RWPE1 (cell line): Measurements from ENCODE around the gene ALKBH4.

Source experiments
- CTCF ChIA-PET: fragments of 350-600 bp; sonication (Branson Sonifier 250); formaldehyde crosslinking; extraction: SDS; loops from one replicate; lab custom pipeline; 2021; lab: Yijun Ruan, JAX
- POLR2A ChIA-PET: fragments of 400-600 bp; formaldehyde crosslinking; extraction: SDS; loops from one replicate; lab custom pipeline; 2020; ENCODE audit warnings: antibody characterized with exemption; ENCODE audit not compliant: low non-redundant PET; lab: Yijun Ruan, JAX
- DNase-seq: peaks from one replicate; pipeline ENCODE4 v3.0.0; 2012; ENCODE audit warnings: low spot score
- H3K27ac ChIP-seq: fragments of 450-650 bp; 2 replicates; pipeline ENCODE4 v1.5.1; 2017
- TF ChIP-seq, protein P1 (sequence below): fragments of 450-650 bp; conservative IDR thresholded peaks from 2 replicates; pipeline ENCODE4 v1.5.1; 2017; ENCODE audit warnings: low read depth, mild to moderate bottlenecking

Gene ALKBH4

DNA sequence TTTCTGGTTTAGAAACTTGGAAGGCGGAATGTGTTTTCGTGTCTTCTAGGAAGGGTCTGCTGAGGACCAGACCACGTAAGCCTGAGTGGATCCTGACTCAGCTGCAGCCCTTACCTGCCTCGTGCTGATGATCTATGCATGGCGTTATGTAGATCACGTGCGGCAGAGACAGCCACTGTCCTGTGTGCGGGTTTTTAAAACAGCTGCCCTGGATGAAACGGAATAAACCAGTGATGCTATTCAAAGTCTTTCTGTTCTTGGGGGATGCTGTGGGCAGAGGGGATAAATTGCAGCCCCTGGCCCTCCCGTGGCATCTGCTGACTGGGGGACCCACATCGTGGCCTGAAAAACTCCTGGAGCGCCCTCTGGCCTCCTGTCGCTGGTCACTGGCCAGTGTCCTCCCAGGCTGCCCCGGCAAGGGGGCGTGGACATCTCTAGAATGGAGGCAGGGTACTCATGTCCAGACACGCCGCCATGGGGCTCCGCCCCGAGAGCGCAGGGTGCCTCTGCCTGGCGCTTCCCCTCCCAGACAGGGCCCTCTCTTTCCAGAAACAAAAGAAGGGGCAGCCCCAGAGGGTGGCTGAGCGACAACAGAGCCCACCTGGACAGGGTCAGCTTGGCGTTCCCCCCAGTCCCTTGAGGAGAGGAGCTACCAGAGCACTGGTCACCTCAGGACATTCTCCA is 13.2 kb downstream of the ALKBH4 start:
- POLR2A ChIA-PET = interaction anchor here (0.5 kb wide), 1 partner anchor 9 kb away, joined by 3 read pairs; no protein-coding TSS in a partner anchor
- CTCF ChIA-PET = interaction anchor here (0.7 to 1.4 kb wide), 2 partner anchors 11 to 17 kb away, joined by 3 to 4 read pairs; no protein-coding TSS in a partner anchor
- peak overlapping the region; percentile 56 for H3K27ac ChIP-seq
- DNase-seq = peak; percentile 77
- TF ChIP-seq, protein P1, sequence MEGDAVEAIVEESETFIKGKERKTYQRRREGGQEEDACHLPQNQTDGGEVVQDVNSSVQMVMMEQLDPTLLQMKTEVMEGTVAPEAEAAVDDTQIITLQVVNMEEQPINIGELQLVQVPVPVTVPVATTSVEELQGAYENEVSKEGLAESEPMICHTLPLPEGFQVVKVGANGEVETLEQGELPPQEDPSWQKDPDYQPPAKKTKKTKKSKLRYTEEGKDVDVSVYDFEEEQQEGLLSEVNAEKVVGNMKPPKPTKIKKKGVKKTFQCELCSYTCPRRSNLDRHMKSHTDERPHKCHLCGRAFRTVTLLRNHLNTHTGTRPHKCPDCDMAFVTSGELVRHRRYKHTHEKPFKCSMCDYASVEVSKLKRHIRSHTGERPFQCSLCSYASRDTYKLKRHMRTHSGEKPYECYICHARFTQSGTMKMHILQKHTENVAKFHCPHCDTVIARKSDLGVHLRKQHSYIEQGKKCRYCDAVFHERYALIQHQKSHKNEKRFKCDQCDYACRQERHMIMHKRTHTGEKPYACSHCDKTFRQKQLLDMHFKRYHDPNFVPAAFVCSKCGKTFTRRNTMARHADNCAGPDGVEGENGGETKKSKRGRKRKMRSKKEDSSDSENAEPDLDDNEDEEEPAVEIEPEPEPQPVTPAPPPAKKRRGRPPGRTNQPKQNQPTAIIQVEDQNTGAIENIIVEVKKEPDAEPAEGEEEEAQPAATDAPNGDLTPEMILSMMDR = no peak

GRCh38 chr7:102450242-102450641 is 14.4 kb downstream of the ALKBH4 start:
- ChIA-PET POLR2A (interaction anchor here (0.6 kb wide), 1 partner anchor 17 kb away, joined by 6 read pairs; no protein-coding TSS in a partner anchor), CTCF (interaction anchor here (0.6 to 0.7 kb wide), 3 partner anchors 13 to 51 kb away, joined by 4 to 8 read pairs (median 4); no protein-coding TSS in a partner anchor)
- no peak for DNase-seq
- TF ChIP-seq, protein P1 = no peak
- H3K27ac ChIP-seq = peak overlapping the region; percentile 56; the same call in 1 of the 2 replicates

DNA sequence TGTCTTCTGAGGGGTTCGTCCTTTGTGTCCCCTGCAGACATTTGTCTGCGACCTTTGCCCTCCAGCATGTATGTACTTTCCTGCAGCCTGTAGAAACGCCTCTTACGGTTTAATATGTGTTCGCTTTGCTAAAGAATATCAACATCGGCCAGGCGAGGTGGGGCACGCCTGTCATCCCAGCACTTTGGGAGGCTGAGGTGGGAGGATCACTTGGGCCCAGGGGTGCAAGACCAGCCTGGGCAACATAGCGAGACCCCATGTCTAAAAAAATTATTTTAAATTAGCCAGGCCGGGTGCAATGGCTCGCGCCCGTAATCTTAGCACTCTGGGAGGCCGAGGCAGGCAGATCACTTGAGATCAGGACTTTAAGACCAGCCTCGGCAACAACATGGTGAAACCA is 15.5 kb downstream of the ALKBH4 start:
- ChIA-PET POLR2A (no interaction called here), CTCF (no interaction called here)

DNA sequence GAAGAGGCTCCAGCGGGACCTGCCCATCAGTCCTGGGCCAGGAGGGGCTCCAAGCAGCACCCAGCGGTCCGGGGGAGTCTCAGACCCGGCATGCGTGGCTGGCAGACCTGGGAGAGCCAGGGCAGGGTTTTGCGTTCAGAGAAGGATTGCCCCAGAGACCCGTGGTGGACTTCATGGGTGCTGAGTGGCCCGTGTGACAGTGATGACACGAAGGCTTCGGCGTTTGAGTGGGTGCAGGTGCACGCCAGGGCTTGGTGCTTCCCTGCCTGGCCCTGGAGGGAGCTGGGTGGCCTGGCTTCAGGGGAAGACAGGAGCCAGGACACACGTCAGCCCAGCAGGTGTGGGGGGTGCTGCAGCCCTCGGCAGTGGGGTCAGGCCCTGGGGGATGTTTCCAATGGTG is 17.4 kb downstream of the ALKBH4 start:
- CTCF ChIA-PET = no interaction called here
- no peak for DNase-seq
- H3K27ac ChIP-seq = no peak overlapping the region
- TF ChIP-seq, protein P1 = no peak
- POLR2A ChIA-PET = no interaction called here

More for the DNA sequence above, 15.5 kb downstream of the ALKBH4 start:
- no peak for DNase-seq
- TF ChIP-seq, protein P1 = no peak
- no peak overlapping the region for H3K27ac ChIP-seq

GRCh38 chr7:102446387-102447156 is 18.1 kb downstream of the ALKBH4 start:
- CTCF ChIA-PET = no interaction called here

GRCh38 chr7:102445674-102446071 is 19.0 kb downstream of the ALKBH4 start:
- POLR2A ChIA-PET = no interaction called here
- CTCF ChIA-PET = no interaction called here
- TF ChIP-seq, protein P1 = no peak
- DNase-seq = no peak
- peak overlapping the region; percentile 25; the same call in 1 of the 2 replicates for H3K27ac ChIP-seq

More at GRCh38 chr7:102446387-102447156, 18.1 kb downstream of the ALKBH4 start:
- H3K27ac ChIP-seq = no peak overlapping the region
- POLR2A ChIA-PET = no interaction called here
- no peak for DNase-seq
- TF ChIP-seq, protein P1 = no peak
